AG20443 (cell line): Measurements from ENCODE around the gene ARAP2.

ENCODE experiments used
- DNase-seq: peaks from one replicate; pipeline ENCODE4 v3.0.0; 2012; ENCODE audit warnings: low spot score, mixed read lengths

The ARAP2 gene

GRCh38 chr4:36256398-36256891, 12.1 kb upstream of the ARAP2 start:
- DNase-seq: no peak

GRCh38 chr4:36255577-36255976, 11.3 kb upstream of the ARAP2 start:
- DNase-seq: no peak

GRCh38 chr4:36254371-36254770, 10.1 kb upstream of the ARAP2 start:
- no peak for DNase-seq

GRCh38 chr4:36251983-36252382, 7.7 kb upstream of the ARAP2 start:
- no peak for DNase-seq

GRCh38 chr4:36249610-36250009, 5.3 kb upstream of the ARAP2 start:
- no peak for DNase-seq

GRCh38 chr4:36243355-36244256, 708 bp downstream of the ARAP2 start:
- DNase-seq: no peak

GRCh38 chr4:36242629-36243354, 1.5 kb downstream of the ARAP2 start:
- DNase-seq: no peak

GRCh38 chr4:36241771-36242170, 2.5 kb downstream of the ARAP2 start:
- no peak for DNase-seq

- DNase-seq: no peak
These were observed 6.7 kb downstream of the ARAP2 start for GRCh38 chr4:36237366-36238313.

- DNase-seq: no peak
These were observed 8.2 kb downstream of the ARAP2 start for GRCh38 chr4:36236159-36236558.

GRCh38 chr4:36235306-36235705, 9.0 kb downstream of the ARAP2 start:
- DNase-seq: no peak

- DNase-seq: no peak
These were observed 10.6 kb downstream of the ARAP2 start for GRCh38 chr4:36233567-36234266.

- no peak for DNase-seq
These were observed 13.8 kb downstream of the ARAP2 start for GRCh38 chr4:36230534-36230933.

GRCh38 chr4:36227913-36228312, 16.4 kb downstream of the ARAP2 start:
- no peak for DNase-seq

- no peak for DNase-seq
These were observed 17.7 kb downstream of the ARAP2 start for GRCh38 chr4:36226430-36227227.

- no peak for DNase-seq
These were observed 19.1 kb downstream of the ARAP2 start for GRCh38 chr4:36224972-36225903.

- no peak for DNase-seq
These were observed 21.6 kb downstream of the ARAP2 start for GRCh38 chr4:36222702-36223101.

- DNase-seq: no peak
These were observed 23.5 kb downstream of the ARAP2 start for GRCh38 chr4:36220776-36221175.

GRCh38 chr4:36218121-36218520, 26.2 kb downstream of the ARAP2 start:
- DNase-seq: no peak
